ENCODE results near the gene OR51B5.

OR51B5 gene

DNA sequence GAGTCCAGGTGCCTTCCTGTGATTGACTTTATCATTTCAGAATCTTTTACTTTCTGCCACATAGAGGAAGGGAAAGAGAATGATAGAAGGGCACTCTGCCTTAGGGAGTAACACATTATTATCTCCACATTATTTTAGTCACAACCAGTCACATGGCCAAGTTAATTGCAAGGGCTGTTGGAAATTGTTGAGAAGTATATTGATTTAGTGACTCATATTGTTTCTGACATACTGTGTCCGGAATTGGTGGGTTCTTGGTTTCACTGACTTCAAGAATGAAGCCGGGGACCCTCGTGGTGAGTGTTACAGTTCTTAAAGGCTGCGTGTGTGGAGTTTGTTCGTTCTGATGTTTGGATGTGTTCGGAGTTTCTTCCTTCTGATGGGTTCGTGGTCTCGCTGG, 50.3 kb downstream of the OR51B5 start:
- Histone ChIP-seq H3K4me1 (ENCODE audit: control insufficient read depth, low read depth, low read length) (no peaks in the 10 kb centered on the region), H3K9me3 (ENCODE audit: control insufficient read depth, low read depth, low read length) (no peaks in the 10 kb centered on the region), H3K4me3 (ENCODE audit: low read length) (no peak overlapping the region), H3K27ac (ENCODE audit: low read length) (no peak overlapping the region), H3K27me3 (ENCODE audit: control insufficient read depth, insufficient read depth, low read length) (no peaks in the 10 kb centered on the region), H3K36me3 (ENCODE audit: control insufficient read depth, low read depth, low read length) (no peaks in the 10 kb centered on the region), H3K9ac (ENCODE audit: low read length) (no peak overlapping the region)

Measured in iPS-18a (cell line).